ENCODE results near the gene HRNR.
A peak's percentile ranks its signal among the peaks of the same experiment; 100 is the strongest.

HRNR gene

GRCh38 chr1:152188673-152189591, 35.1 kb downstream of the HRNR start:
- DNase-seq (ENCODE audit: low read depth in 2 of 2): peak; percentile 58 to 68

GRCh38 chr1:152186556-152187285, 37.3 kb downstream of the HRNR start:
- no peak for DNase-seq (ENCODE audit: low read depth in 2 of 2)

DNA sequence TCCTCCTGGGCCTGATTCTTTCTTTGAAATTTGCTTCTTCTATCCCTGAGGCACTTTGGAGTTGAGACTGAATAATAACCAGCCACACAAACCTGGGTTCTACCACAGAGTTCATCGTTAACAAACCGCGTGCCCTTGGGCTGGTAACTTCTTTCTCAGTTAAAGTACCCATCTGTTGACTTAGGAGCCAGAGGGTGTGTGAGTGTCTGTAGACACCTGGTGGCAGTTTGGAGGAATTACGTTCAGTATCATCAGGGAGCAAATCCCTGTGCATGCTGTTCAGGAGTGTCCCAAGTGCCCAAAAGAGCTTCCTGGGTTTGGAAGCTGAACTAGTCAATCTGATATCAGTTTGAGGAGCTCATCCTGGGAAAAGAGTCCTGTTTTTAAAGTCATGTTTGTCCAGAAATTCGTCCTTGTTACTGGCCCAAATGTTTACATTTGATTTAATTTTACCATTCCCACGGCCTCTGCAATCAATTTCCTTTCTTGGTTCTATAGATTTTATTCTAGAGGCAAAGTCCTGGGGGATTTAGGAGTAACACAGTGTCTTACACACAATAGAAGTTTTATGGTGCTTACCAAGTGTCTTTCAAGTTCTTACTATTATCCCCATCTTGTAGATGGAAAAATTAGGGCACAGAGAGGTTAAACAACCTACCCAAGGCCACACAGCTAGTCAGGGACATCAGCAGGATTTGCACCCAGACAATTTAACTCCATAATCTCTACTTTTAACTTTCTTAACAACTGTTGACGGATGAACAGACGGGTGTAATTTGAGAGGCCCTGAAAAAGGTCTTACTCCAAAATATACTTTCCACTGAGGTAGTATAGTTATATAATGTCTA, 38.2 kb downstream of the HRNR start:
- peak; percentile 1 to 15 for DNase-seq (ENCODE audit: low read depth in 2 of 2)

DNA sequence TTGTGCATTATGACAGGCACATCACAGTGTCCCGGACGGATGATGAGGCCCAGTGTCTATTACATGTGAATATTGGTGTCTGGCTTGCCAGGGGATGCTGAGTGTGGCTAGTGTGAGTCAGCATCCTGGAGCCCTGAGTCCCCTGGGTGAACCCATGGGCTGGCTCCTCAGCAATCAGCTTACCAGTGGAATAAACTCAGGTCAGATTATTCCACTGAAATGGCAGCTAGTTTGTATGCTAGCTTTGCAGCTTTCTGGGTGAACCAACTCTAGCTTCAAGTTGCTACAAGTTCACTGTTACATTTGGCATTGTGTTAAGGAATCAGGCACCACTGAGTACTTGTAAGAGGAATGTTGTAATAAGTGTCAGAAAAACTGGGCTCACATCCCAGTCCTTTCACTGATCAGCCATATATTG, 41.0 kb downstream of the HRNR start:
- no peak for DNase-seq (ENCODE audit: low read depth in 2 of 2)

DNA sequence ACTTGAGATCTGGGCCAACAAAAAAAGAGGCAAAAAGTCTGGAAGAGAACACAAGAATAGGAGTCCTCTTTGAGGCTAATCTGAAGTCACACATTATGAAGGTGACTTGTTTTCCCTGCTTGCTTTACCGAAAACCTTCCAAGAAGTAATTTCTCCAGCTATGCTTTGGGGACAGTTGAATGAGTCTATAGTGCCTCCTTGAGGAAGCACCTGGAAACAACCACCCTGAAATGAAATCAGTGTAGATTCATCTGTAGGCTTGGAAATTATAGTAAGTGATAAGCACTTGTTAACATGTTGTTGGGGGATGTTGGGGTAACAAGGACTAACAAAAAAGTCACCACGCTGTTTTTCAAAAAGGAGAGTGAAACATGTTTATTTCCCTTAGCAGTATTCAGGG, 41.6 kb downstream of the HRNR start:
- no peak for DNase-seq (ENCODE audit: low read depth in 2 of 2)

- no peak for DNase-seq (ENCODE audit: low read depth in 2 of 2)
Observed at GRCh38 chr1:152179566-152179965, 44.4 kb downstream of the HRNR start.

DNA sequence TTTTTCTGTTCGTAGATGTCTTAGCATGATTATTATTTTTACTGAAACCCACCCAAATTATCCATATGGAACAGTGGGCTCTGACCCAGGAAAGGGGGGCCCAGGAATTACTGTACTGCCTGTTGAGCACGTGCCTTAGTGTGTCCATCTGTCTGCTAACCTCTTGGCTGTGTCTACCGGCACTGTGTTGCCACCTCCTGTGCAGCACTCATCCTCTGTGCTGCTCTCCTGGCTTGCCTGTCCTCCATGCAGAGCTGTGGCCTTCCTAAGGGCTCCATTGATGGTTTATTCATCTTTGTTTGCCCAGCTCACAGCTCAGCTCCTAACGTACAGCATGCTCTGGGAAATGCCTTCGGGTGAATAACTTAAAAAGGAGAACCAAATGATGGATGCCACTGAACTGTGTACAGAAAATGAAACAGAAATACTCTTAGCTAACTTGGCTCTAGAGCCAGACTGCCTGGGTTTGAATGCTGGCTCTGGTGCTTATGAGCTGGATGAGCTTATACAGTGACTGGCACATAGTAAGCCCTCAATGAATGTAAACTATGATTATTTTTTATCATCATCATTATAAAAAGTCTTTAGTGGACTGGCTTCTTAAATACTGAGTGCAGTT, 53.6 kb downstream of the HRNR start:
- no peak for DNase-seq (ENCODE audit: low read depth in 2 of 2)

- DNase-seq (ENCODE audit: low read depth in 2 of 2): no peak
Observed at GRCh38 chr1:152169366-152170025, 54.5 kb downstream of the HRNR start.

- no peak for DNase-seq (ENCODE audit: low read depth in 2 of 2)
Observed at GRCh38 chr1:152168535-152168868, 55.5 kb downstream of the HRNR start.

GRCh38 chr1:152167835-152168534, 56.0 kb downstream of the HRNR start:
- DNase-seq (ENCODE audit: low read depth in 2 of 2): no peak

DNA sequence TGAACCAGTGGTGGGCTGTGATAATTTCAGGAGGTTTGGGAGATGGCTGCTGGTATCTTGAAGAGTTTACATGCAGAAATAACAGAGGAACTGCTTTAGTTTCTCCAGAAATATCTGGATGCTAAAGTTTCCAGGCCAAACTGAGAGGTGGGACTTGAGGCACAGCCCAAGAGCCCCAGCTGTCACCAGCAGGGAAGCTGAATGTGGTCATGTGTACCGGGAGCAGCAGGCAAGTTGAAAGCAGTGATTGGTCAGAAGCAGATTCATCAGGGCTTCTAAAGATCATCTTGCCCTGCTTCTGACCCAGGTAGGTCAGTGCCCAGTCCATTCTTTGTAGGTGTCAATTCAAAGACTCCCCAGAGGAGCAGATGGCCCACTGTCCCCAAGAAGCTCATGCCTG, 57.0 kb downstream of the HRNR start:
- no peak for DNase-seq (ENCODE audit: low read depth in 2 of 2)

DNA sequence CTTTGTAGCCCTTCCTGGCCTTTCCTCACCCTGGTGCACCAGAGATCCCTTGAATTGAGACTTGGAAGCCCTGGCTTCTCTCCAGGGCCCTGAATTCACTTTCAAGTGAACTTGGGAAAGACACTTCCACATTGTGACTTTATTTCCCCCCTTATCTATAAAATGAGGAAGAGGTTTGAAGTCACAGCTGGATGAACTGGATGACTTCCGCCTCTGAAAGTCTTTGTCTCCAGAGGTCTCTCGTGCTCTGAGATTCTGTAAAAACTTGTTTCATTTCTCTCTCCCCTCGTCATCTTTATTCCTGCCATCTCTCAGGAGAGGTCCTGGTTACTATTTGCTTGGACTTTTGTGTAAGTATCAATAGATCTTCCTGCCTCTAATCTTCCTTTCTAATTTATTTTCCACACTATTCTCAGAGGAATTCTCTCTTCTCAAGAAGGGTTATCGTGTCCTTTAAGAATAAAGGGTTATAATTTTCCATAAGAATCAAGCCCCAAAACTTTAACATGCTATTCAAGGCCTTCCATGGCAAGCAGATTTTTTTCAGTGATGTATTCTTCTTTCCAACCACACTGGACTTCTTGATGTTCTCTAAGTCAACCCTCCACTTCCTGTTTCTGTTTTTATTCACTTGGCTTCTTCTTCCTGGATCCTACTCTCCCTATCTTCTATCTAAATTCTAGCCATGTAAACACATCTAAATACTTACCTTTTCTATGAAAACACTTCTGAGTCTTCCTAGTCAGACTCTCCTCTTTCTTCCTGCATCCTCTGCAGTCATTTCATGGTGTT, 58.5 kb downstream of the HRNR start:
- DNase-seq (ENCODE audit: low read depth in 2 of 2): no peak

DNA sequence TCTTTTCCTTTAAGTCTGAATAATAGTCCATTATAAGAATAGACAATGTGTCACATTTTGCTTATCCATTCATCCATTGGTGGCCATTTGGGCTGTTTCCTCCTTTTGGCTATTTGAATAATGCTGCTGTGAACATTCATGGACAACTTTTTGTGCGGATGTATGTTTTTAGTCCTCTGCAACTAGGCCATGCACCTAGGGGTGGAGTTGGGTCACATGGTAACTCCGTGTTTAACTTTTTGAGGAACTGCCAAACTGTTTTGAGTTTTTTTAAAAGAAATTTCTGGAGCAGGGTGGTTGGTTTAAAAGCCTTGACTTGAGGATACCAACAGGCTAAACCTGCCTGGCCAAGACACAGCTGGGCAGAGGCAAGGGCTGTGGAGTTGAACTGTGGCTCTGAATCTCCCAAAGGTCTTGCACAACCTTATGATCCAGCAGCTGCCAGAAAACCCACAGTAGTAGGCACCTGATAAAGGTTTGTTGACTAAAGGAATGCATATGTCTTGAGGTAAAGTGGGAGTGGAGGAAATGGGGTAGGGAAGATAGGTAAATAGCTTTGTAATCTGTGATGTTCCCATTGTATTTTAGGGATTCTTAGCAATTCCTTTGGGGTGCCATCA, 59.4 kb downstream of the HRNR start:
- no peak for DNase-seq (ENCODE audit: low read depth in 2 of 2)

- no peak for DNase-seq (ENCODE audit: low read depth in 2 of 2)
Observed at GRCh38 chr1:152162792-152163463, 61.1 kb downstream of the HRNR start.
